Activated B cell treated with CpG ODN at 0.5 μM for 24 hours (primary cell): Measurements from ENCODE around the gene MARCHF4. TPM values are rescaled to one million over a fixed set of nuclear protein-coding genes. Genes with fewer than 3 reads are reported as not detected.

Source experiments
- ATAC-seq: fragments of 200-7000 bp; cut with Tn5 transposase; one replicate; pipeline ENCODE4 v1.10.0; 2021; ENCODE audit warnings: low read depth, mild to moderate bottlenecking, moderate library complexity
- CTCF ChIA-PET: fragments of 350-600 bp; sonication (Branson Sonifier 250); formaldehyde crosslinking; loops from one replicate; lab custom pipeline; 2021; ENCODE audit warnings: antibody characterized with exemption; lab: Charles Lee
- POLR2A ChIA-PET: fragments of 350-600 bp; sonication (Branson Sonifier 250); formaldehyde crosslinking; loops from one replicate; lab custom pipeline; 2021; ENCODE audit warnings: antibody characterized with exemption; lab: Charles Lee
- DNase-seq: peaks from one replicate; pipeline ENCODE4 v3.0.0; 2022
- H3K27ac Mint-ChIP-seq: one replicate; pipeline ENCODE4 v1.8.0; 2020; ENCODE audit warnings: mixed read lengths
- H3K27me3 Mint-ChIP-seq: one replicate; pipeline ENCODE4 v1.8.0; 2021; ENCODE audit warnings: mixed read lengths
- H3K36me3 Mint-ChIP-seq: one replicate; pipeline ENCODE4 v1.8.0; 2021; ENCODE audit warnings: low read depth, mixed read lengths
- H3K4me1 Mint-ChIP-seq: one replicate; pipeline ENCODE4 v1.8.0; 2021; ENCODE audit warnings: mixed read lengths
- H3K4me3 Mint-ChIP-seq: one replicate; pipeline ENCODE4 v1.8.0; 2020; ENCODE audit warnings: mild to moderate bottlenecking, mixed read lengths
- H3K9me3 Mint-ChIP-seq: one replicate; pipeline ENCODE4 v1.8.0; 2020; ENCODE audit warnings: mixed read lengths
- CTCF ChIP-seq: fragments of 200-600 bp; IDR thresholded peaks from one replicate; pipeline ENCODE4 v1.8.0; 2022; ENCODE audit warnings: antibody characterized with exemption, mild to moderate bottlenecking
- intact Hi-C: fragments of 100-400 bp; cut with micrococcal nuclease; formaldehyde crosslinking; loops from one replicate; pipeline ENCODE4 v1.15.1; 2024
- total RNA-seq: library from RNA; stranded (reverse); gene quantifications from 2 replicates; pipeline ENCODE4 v1.2.3, GENCODE V29; 2022

The MARCHF4 gene
- total RNA-seq, 1 donor from 2014 or later, result not detected

DNA sequence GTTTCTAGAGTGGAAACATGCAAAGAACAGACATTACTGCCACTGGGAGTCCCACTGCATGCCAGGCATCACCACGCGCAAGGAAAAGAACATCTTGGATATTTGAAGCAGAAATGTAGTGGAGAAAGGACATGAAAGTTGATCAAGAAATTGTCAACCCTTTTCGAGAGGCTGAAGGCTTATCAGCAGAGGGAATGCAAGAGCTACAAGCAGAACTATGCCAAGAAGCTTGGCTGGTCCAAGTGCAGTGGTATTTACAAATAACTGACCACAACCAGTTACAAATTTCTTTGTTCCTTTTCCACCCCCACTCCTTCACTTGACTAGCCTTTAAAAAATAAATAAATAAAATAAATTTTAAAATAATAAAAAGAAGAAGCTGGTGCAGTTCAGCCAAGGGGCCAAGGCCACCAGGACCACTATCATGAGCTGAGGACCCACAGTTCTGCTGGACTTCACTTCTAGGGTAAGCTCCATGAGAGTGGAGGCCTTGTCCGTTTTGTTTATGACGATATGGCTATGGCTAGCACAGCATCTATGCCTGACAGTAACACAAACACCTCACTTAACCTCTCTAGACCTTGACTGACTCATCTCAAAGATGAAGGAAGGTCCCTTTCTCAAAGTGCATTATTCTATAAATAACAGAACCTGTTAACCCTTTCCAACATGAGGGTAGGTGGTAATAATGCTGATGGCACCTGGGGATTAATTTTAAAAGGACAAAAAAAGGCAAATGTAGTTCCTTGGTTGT, 20.9 kb downstream of the MARCHF4 start:
- DNase-seq, result no peak
- POLR2A ChIA-PET, result no interaction called here
- CTCF ChIA-PET, result no interaction called here
- Mint-ChIP-seq H3K36me3 (no peaks in the 10 kb centered on the region), H3K4me1 (no peaks in the 10 kb centered on the region), H3K4me3 (no peak overlapping the region), H3K27me3 (peaks cover 3% of the 10 kb centered on the region), H3K27ac (no peak overlapping the region), H3K9me3 (no peaks in the 10 kb centered on the region)
- ATAC-seq, result no peak
- no peak for TF ChIP-seq CTCF
- intact Hi-C loops, result no loop called here

- intact Hi-C loops, result no loop called here
- no peaks in the 10 kb centered on the region for H3K4me1 Mint-ChIP-seq
- ChIA-PET POLR2A (no interaction called here), CTCF (no interaction called here)
- no peak for DNase-seq
- H3K27ac Mint-ChIP-seq, result no peak overlapping the region
- H3K4me3 Mint-ChIP-seq, result no peak overlapping the region
- TF ChIP-seq CTCF, result no peak
- peaks cover 4% of the 10 kb centered on the region for H3K27me3 Mint-ChIP-seq
- no peaks in the 10 kb centered on the region for H3K36me3 Mint-ChIP-seq
- ATAC-seq, result no peak
- H3K9me3 Mint-ChIP-seq, result no peaks in the 10 kb centered on the region
Observed at GRCh38 chr2:216350214-216350791, 22.0 kb downstream of the MARCHF4 start.

- Mint-ChIP-seq H3K27me3 (peaks cover 8% of the 10 kb centered on the region), H3K36me3 (no peaks in the 10 kb centered on the region), H3K4me1 (no peaks in the 10 kb centered on the region), H3K4me3 (no peak overlapping the region), H3K27ac (no peak overlapping the region), H3K9me3 (no peaks in the 10 kb centered on the region)
- ATAC-seq (no peak), DNase-seq (no peak)
- POLR2A ChIA-PET, result no interaction called here
- CTCF ChIA-PET, result no interaction called here
- no peak for TF ChIP-seq CTCF
- intact Hi-C loops, result no loop called here
Observed at GRCh38 chr2:216349366-216349765, 22.9 kb downstream of the MARCHF4 start.

DNA sequence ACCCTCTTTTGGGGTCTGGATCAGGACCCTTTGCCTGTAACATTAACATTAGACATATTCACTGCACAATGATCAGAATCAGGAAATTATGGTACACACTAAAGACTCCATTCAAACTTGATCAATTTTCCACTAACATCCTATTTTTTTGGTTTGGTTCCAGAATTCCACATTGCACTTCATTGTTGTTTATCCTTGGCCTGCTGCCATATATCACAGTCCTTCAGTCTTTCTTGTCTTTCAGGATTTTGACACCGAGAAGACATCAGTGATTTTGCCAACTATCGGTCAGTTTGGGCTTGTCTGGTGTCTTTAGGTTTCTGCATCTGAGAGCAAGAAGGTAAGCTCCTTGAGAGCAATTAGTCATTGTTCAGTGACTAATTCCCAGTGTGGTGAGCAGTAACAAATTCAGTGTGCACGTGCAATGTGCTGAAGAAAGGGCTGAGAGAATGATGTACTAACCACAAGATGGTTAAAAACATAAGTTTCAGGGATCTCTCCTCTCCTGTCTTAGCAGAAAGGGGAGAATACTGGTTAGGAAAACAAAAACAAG, 23.5 kb downstream of the MARCHF4 start:
- no peak for DNase-seq
- H3K27ac Mint-ChIP-seq, result no peak overlapping the region
- intact Hi-C loops, result no loop called here

More for the DNA sequence above, 23.5 kb downstream of the MARCHF4 start:
- no peak for ATAC-seq
- H3K36me3 Mint-ChIP-seq, result no peaks in the 10 kb centered on the region
- H3K4me1 Mint-ChIP-seq, result no peaks in the 10 kb centered on the region
- no peak overlapping the region for H3K4me3 Mint-ChIP-seq
- peaks cover 11% of the 10 kb centered on the region for H3K27me3 Mint-ChIP-seq
- no peaks in the 10 kb centered on the region for H3K9me3 Mint-ChIP-seq
- ChIA-PET CTCF (no interaction called here), POLR2A (no interaction called here)
- no peak for TF ChIP-seq CTCF
